Ovary (tissue), 9 donors: Measurements from ENCODE around the gene BBLN. TPM values are rescaled to one million over a fixed set of nuclear protein-coding genes. Genes with fewer than 3 reads are reported as not detected.
A peak's percentile ranks its signal among the peaks of the same experiment; 100 is the strongest.

ENCODE experiments used
- DNase-seq, 5 donors: peaks; one replicate each; pipeline ENCODE4 v3.0.0-alpha.2; 2019 to 2020
- H3K27ac ChIP-seq, 2 donors: fragments of 200-600 bp; one replicate each; pipeline versions ENCODE4 v1.5.1 to v1.8.0; 2019 to 2022
- H3K27me3 ChIP-seq: fragments of 200-600 bp; one replicate; pipeline ENCODE4 v1.8.0; 2022
- H3K36me3 ChIP-seq: fragments of 200-600 bp; sonication (generic); one replicate; pipeline ENCODE4 v1.5.1; 2019
- H3K4me1 ChIP-seq: one replicate; pipeline ENCODE4 v1.8.1; 2013; ENCODE audit warnings: mild to moderate bottlenecking, moderate library complexity; ENCODE audit not compliant: insufficient read depth
- H3K4me3 ChIP-seq: fragments of 200-600 bp; sonication (generic); one replicate; pipeline ENCODE4 v1.5.1; 2017
- H3K9me3 ChIP-seq, 2 donors: fragments of 200-600 bp in 1 of 2; sonication (generic) in 1 of 2; one replicate each; pipeline versions ENCODE4 v1.5.1 to v1.8.1; 2013 to 2019; ENCODE audit warnings: mild to moderate bottlenecking in 1 of 2, moderate library complexity in 1 of 2
- EP300 ChIP-seq: sonication (generic); formaldehyde crosslinking; IDR thresholded peaks from one replicate; pipeline ENCODE4 v1.6.1; 2017; ENCODE audit warnings: antibody characterized with exemption
- POLR2A ChIP-seq: fragments of 450-650 bp; IDR thresholded peaks from one replicate; pipeline ENCODE4 v1.6.1; 2017; ENCODE audit warnings: antibody characterized with exemption, mild to moderate bottlenecking, moderate library complexity
- WGBS, 3 donors: extraction: QIAGEN DNeasy Blood & Tissue Kit in 1 of 3; methylation state at CpG; one replicate each; pipeline versions ENCODE4 v1.1.5 to v1.1.7; 2013 to 2017; 5-methylcytosine and 5-hydroxymethylcytosine counted together
- intact Hi-C, 4 donors: fragments of 100-400 bp; cut with DNase I; formaldehyde crosslinking; loops; one replicate each; pipeline versions ENCODE4 v1.11.0 to v1.15.1; 2022 to 2023
- polyA plus RNA-seq, 2 donors: library from polyadenylated mRNA; stranded (reverse); fragments of 200-250 nt in 1 of 2; fragments of 350-450 nt in 1 of 2; fragmentation: Illumina TruSeq in 1 of 2; extraction: RNeasy Lipid Tissue Mini Kit (QIAGEN cat#74804) in 1 of 2; gene quantifications; one replicate each; pipeline ENCODE4 v1.2.3, GENCODE V29; 2013 to 2014
- total RNA-seq, 7 donors: library from RNA; depleted of rRNA in 2 of 7; stranded (reverse); fragments of >200 nt in 2 of 7; fragmentation: NEBNext Ultra II Directional in 3 of 7; extraction: Animal tissue kit (Norgen Biotek cat#: 25700) in 3 of 7; gene quantifications; one replicate each; pipeline versions ENCODE4 v1.1.0 to v1.2.4, GENCODE V29; 2016 to 2023
- TF ChIP-seq, protein P1 (sequence below), 3 donors: fragments of 450-650 bp in 2 of 3; fragments of 200-600 bp in 1 of 3; IDR thresholded peaks; one replicate each; pipeline versions ENCODE4 v1.5.1 to v1.8.0; 2016 to 2022; ENCODE audit warnings: antibody characterized with exemption in 3 of 3, mild to moderate bottlenecking in 1 of 3
- donor health status: DM: no; HTN: no; CAD: no; lungs with moderate emphysema.
- donor health status: DM: no; HTN: no; CAD: no.
- donor health status: Bipolar disorder and iron deficiency.
- donor health status: DM: yes; HTN: yes; CAD: no.
- donor health status: DM: no; HTN: no; CAD: no.
- donor health status: DM: yes; HTN: yes; CAD: no.

The BBLN gene
- total and polyA plus RNA-seq, 9 donors: 2.4 to 210 (median 31.7) TPM

DNA sequence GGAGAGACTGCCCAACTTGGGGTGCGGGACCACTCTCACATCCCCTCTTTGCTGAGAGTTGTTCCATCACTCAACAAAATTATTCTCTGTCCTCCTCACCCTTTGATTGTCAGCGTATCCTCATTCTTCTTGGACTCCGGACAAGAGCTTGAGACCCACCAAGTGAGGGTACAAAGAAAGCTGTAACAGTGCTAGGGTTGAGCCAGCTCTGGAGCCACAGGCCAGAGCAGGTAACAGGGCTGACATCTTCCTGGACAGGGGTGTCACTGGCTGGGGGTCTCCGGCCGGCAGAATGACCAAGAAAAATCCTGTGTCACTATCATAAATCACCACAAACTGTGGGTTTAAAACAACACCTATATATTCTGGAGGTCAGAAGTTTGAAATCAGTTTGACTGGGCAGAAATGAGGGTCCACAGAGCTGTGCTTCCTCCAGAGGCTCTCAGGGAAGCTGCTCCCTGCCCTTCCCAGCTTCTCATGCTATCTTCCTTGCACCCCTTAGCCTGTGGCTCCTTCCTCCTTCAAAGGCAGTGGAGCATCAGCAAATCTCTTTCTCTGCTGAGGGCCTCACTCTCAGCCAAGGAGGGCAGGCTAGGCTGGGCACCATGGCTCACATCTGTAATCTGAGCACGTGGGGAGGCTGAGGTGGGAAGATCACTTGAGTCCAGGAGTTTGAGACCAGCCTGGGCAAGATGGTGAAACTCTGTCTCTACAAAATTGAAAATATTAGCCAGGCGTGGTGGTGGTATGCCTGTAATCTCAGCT, 4.1 kb upstream of the BBLN start:
- H3K9me3 ChIP-seq: no peaks in the 10 kb centered on the region
- no peaks in the 10 kb centered on the region for H3K36me3 ChIP-seq
- H3K4me3 ChIP-seq: no peak overlapping the region
- DNase-seq: peak in 1 of 5 donors; percentile 5
- intact Hi-C loops: no loop called here
- H3K27me3 ChIP-seq: no peaks in the 10 kb centered on the region
- peaks cover 3% of the 10 kb centered on the region for H3K4me1 ChIP-seq
- H3K27ac ChIP-seq: no peak overlapping the region
- WGBS, 3 donors: 75 to 76% (median 76%) methylated on average over 7 of the region's 7 CpGs
- TF ChIP-seq, protein P1, sequence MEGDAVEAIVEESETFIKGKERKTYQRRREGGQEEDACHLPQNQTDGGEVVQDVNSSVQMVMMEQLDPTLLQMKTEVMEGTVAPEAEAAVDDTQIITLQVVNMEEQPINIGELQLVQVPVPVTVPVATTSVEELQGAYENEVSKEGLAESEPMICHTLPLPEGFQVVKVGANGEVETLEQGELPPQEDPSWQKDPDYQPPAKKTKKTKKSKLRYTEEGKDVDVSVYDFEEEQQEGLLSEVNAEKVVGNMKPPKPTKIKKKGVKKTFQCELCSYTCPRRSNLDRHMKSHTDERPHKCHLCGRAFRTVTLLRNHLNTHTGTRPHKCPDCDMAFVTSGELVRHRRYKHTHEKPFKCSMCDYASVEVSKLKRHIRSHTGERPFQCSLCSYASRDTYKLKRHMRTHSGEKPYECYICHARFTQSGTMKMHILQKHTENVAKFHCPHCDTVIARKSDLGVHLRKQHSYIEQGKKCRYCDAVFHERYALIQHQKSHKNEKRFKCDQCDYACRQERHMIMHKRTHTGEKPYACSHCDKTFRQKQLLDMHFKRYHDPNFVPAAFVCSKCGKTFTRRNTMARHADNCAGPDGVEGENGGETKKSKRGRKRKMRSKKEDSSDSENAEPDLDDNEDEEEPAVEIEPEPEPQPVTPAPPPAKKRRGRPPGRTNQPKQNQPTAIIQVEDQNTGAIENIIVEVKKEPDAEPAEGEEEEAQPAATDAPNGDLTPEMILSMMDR (IDR thresholded peaks at IDR 0.05): no peak
- no peak for TF ChIP-seq EP300
- TF ChIP-seq POLR2A: no peak

DNA sequence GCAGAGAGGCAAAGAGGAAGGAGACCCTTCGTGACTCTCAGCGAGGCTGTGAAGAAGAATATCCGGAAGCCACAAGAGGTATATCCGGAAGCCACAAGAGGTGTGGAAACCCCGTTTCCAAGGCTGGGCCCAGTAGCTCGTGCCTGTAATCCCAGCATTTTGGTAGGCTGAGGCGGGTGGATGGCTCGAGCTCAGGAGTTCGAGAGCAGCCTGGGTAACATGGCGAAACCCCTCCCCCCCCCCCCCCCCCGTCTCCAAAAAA, 612 bp upstream of the BBLN start:
- Histone ChIP-seq H3K27ac (peak overlapping the region in 1 of 2 donors; percentile 60), H3K4me1 (peaks cover 3% of the 10 kb centered on the region), H3K4me3 (peak overlapping the region; percentile 85), H3K27me3 (no peaks in the 10 kb centered on the region), H3K36me3 (no peaks in the 10 kb centered on the region), H3K9me3 (no peaks in the 10 kb centered on the region)
- WGBS, 3 donors: 7 to 26% (median 16%) methylated on average over 11 of the region's 11 CpGs
- intact Hi-C loops: no loop called here
- DNase-seq: peak in 1 of 5 donors; percentile 52
- TF ChIP-seq, protein P1 (IDR thresholded peaks at IDR 0.05): no peak
- TF ChIP-seq EP300 (no peak), POLR2A (no peak)

DNA sequence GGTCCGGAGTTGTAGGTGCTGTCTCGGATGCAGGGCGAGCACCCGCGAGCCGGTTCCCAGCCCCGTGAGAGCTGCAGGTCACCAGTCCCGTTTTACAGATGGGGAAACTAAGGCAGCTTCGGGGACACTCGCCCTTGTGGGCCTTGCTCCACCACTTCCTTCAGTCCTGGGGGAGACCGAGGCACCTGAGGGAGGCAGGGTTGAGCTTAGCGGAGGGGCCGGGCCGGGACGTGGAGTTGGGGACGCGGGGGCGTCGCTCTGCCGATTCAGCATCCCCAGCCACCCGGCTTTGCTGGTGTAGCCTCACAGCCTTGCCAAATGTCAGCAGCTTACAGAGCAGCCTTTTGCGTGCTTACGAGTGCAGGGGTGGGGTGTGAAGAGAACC, 530 bp downstream of the BBLN start:
- Histone ChIP-seq H3K4me3 (peak overlapping the region; percentile 85), H3K36me3 (no peaks in the 10 kb centered on the region), H3K27me3 (no peaks in the 10 kb centered on the region), H3K27ac (no peak overlapping the region), H3K9me3 (no peaks in the 10 kb centered on the region), H3K4me1 (peaks cover 3% of the 10 kb centered on the region)
- TF ChIP-seq EP300: no peak
- TF ChIP-seq, protein P1 (IDR thresholded peaks at IDR 0.05): no peak
- TF ChIP-seq POLR2A: no peak
- 0 to 2% (median 1%) methylated on average over 22 to 23 of the region's 23 CpGs for WGBS, 3 donors
- intact Hi-C loops: no loop called here
- DNase-seq: peak in 1 of 5 donors; percentile 59

DNA sequence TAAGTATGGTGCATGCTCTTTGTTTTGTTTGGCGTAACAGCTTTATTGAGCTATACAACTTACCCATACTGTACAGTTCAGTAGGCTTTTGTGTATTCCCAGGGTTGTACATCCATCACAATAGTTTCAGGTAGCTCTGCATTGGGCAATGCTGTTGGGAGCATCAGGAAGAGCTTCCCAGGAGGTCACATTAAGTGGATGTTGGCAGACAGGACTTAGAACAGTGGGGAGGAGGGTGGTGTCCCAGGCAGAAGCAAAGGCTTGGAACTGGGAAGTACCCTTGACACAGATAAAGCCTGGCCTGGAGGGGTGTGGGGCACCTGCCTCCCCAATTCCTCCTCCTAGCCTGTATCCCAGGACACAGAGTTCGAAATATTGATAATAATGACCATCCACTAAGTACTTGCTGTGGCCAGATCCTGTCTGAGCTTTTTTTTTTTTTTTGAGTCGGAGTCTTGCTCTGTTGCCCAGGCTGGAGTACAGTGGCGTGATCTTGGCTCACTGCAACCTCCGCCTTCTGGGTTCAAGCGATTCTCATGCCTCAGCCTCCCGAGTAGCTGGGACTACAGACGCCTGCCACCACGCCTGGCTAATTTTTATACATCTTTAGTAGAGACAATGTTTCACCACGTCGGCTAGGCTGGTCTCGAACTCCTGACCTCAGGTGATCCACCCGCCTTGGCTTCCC, 1.3 kb downstream of the BBLN start:
- TF ChIP-seq EP300: no peak
- TF ChIP-seq, protein P1 (IDR thresholded peaks at IDR 0.05): no peak
- no peak for TF ChIP-seq POLR2A
- intact Hi-C loops: no loop called here
- Histone ChIP-seq H3K27ac (no peak overlapping the region), H3K36me3 (no peaks in the 10 kb centered on the region), H3K4me1 (peaks cover 3% of the 10 kb centered on the region), H3K9me3 (no peaks in the 10 kb centered on the region), H3K4me3 (no peak overlapping the region), H3K27me3 (no peaks in the 10 kb centered on the region)
- peak in 1 of 5 donors; percentile 25 for DNase-seq
- 83 to 91% (median 91%) methylated on average over 13 of the region's 13 CpGs for WGBS, 3 donors
